Type B pancreatic cell (in vitro differentiated cells): ENCODE results near the gene HYAL1. TPM values are rescaled to one million over a fixed set of nuclear protein-coding genes. Genes with fewer than 3 reads are reported as not detected.

Source experiments
- DNase-seq: peaks from one replicate; pipeline ENCODE4 v3.0.0; 2021; ENCODE audit warnings: mixed read lengths; ENCODE audit not compliant: unreplicated experiment; ENCODE audit errors: extremely low spot score
- H3K27ac Mint-ChIP-seq: 2 replicates; pipeline ENCODE4 v1.8.0; 2021; ENCODE audit warnings: mild to moderate bottlenecking, mixed read lengths
- H3K27me3 Mint-ChIP-seq: 2 replicates; pipeline ENCODE4 v1.8.0; 2021; ENCODE audit warnings: mixed read lengths
- H3K36me3 Mint-ChIP-seq: 2 replicates; pipeline ENCODE4 v1.8.0; 2021; ENCODE audit warnings: mixed read lengths
- H3K4me1 Mint-ChIP-seq: one replicate; pipeline ENCODE4 v1.8.0; 2021; ENCODE audit warnings: mixed read lengths; ENCODE audit not compliant: unreplicated experiment
- H3K4me3 Mint-ChIP-seq: 2 replicates; pipeline ENCODE4 v1.8.0; 2021; ENCODE audit warnings: mild to moderate bottlenecking, mixed read lengths
- H3K9me3 Mint-ChIP-seq: 2 replicates; pipeline ENCODE4 v1.8.0; 2021; ENCODE audit warnings: mixed read lengths
- total RNA-seq: library from RNA; stranded (reverse); gene quantifications from 2 replicates; pipeline ENCODE4 v1.2.1, GENCODE V29; 2021; ENCODE audit warnings: low replicate concordance
- TF ChIP-seq, protein P1 (sequence below): fragments of 200-600 bp; sonication (generic); conservative IDR thresholded peaks from 2 replicates; pipeline ENCODE4 v1.5.0; 2021; ENCODE audit warnings: antibody characterized with exemption, mild to moderate bottlenecking

Gene HYAL1
- total RNA-seq, 1 donor from 2014 or later = 3.7 TPM

DNA sequence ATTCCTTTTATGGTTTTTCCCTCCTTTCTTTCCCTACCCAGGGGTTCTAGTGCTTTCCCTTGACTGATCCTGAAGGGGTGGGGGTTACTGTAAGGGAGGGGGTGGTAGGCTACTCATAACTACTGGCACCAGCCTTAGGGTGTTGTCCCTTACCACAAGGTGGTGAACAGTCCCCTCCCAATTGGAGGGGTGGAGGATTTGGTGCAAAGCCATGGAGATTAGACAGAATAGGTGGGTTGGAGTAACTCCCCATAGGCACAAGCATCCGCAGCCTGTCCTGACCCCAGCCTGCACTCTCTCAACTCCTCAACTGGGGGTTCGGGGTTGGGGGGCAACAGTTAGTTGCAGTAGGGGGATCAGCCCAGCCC, 21.7 kb upstream of the HYAL1 start:
- TF ChIP-seq, protein P1, sequence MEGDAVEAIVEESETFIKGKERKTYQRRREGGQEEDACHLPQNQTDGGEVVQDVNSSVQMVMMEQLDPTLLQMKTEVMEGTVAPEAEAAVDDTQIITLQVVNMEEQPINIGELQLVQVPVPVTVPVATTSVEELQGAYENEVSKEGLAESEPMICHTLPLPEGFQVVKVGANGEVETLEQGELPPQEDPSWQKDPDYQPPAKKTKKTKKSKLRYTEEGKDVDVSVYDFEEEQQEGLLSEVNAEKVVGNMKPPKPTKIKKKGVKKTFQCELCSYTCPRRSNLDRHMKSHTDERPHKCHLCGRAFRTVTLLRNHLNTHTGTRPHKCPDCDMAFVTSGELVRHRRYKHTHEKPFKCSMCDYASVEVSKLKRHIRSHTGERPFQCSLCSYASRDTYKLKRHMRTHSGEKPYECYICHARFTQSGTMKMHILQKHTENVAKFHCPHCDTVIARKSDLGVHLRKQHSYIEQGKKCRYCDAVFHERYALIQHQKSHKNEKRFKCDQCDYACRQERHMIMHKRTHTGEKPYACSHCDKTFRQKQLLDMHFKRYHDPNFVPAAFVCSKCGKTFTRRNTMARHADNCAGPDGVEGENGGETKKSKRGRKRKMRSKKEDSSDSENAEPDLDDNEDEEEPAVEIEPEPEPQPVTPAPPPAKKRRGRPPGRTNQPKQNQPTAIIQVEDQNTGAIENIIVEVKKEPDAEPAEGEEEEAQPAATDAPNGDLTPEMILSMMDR = no peak
- Mint-ChIP-seq H3K9me3 (no peaks in the 10 kb centered on the region), H3K27me3 (no peaks in the 10 kb centered on the region), H3K4me1 (peaks cover 19% of the 10 kb centered on the region), H3K4me3 (peak overlapping the region; percentile 75), H3K36me3 (peaks cover 4% of the 10 kb centered on the region), H3K27ac (peak overlapping the region; percentile 86)
- no peak for DNase-seq

DNA sequence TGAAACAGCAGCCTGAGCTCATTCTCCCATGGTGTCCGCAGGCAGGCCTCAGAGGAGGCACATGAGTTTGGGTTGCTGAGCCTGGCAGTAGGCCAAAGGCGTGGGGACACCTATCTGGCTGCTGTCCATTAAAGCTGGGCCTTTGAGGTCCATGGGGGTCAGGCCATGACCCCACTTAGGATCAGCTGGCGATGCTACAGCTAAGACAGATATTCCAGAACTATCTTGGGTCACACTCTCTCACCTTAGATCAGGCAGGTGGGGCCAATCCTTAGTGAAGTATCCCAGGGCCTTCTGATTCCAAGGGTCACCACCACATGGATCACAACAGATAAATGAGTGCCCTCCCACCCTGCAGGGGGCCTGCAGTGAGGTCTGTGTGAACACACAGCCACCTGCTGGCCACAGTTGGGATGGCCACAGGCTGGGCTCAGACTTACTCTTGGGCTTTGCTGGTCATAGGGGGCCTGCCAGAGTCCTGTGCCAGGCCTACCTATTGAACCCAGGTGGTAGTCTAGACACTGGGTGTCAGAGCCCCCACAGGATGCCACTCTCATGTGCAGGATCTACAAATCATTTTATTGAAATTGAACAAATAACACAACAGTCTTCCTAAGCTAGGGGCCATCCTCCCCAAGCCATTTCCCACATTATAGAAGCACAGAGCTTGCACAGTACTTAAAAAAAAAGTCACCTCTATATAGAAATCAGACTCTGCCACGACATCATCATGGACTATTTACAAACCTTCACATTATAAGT, 21.2 kb upstream of the HYAL1 start:
- Mint-ChIP-seq H3K36me3 (peaks cover 4% of the 10 kb centered on the region), H3K4me3 (peak overlapping the region; percentile 75), H3K27me3 (no peaks in the 10 kb centered on the region), H3K27ac (peak overlapping the region; percentile 86), H3K9me3 (no peaks in the 10 kb centered on the region), H3K4me1 (peaks cover 22% of the 10 kb centered on the region)
- no peak for DNase-seq
- TF ChIP-seq, protein P1 = peak; percentile 86

DNA sequence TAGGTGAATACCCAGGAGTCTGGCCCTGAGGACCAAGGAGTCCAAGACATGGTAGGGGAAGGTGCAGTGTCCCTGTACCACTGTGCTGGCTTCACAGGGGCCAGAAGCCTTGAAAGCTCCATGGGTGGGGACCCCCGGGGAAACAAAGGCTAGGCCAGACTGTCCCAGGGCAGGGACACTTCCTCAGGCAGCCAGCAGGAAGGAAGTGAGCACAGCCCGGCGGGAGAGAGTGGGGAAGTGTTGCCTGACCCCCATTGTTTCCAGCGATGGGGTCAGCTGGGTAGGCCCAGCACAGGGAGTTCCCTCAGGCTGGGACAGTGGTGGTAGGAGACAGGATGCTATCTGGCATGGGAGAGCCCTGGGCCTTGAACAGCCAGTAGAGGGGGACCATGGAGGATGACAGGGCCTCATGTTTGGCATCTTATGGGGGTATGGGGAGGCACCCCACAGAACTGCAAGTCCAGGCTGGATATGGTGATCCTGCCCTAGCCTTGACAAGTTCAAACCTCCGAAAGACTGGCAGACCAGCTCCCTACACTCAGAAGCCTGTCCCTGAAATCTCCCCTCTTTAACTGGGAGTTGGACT, 20.3 kb upstream of the HYAL1 start:
- DNase-seq = no peak
- H3K27ac Mint-ChIP-seq = peak overlapping the region; percentile 67
- peaks cover 4% of the 10 kb centered on the region for H3K36me3 Mint-ChIP-seq
- TF ChIP-seq, protein P1 = peak; percentile 29
- H3K27me3 Mint-ChIP-seq = no peaks in the 10 kb centered on the region
- H3K9me3 Mint-ChIP-seq = no peaks in the 10 kb centered on the region
- H3K4me3 Mint-ChIP-seq = no peak overlapping the region
- H3K4me1 Mint-ChIP-seq = peaks cover 25% of the 10 kb centered on the region

DNA sequence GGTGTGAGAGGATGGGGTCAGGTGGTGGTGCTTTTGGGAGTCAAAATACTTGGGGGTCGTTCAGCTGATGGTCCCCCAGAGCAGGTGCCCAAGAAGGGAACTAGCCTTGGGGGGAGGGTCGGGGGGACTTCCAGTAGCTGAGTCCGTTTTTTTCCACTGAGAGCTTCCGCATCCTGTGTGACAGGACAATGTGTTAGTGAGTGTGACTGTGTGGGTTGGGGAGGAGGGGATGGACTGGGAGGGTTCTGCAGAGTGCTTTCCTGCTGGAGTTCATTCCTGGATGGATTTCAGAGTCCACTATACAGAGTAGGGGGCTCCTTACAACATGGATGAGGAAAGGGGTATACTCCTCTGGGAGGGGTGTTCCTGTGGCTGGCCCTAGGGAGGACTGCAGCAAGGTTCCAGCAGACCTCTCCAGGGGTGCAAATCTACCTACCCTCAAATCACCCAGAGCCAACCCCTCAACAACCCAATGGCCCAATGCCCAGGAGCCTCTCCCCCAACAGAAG, 19.8 kb upstream of the HYAL1 start:
- Mint-ChIP-seq H3K27me3 (no peaks in the 10 kb centered on the region), H3K4me1 (peaks cover 25% of the 10 kb centered on the region), H3K36me3 (peaks cover 7% of the 10 kb centered on the region), H3K27ac (peak overlapping the region; percentile 67), H3K9me3 (no peaks in the 10 kb centered on the region), H3K4me3 (peak overlapping the region; percentile 89)
- TF ChIP-seq, protein P1 = no peak
- no peak for DNase-seq

DNA sequence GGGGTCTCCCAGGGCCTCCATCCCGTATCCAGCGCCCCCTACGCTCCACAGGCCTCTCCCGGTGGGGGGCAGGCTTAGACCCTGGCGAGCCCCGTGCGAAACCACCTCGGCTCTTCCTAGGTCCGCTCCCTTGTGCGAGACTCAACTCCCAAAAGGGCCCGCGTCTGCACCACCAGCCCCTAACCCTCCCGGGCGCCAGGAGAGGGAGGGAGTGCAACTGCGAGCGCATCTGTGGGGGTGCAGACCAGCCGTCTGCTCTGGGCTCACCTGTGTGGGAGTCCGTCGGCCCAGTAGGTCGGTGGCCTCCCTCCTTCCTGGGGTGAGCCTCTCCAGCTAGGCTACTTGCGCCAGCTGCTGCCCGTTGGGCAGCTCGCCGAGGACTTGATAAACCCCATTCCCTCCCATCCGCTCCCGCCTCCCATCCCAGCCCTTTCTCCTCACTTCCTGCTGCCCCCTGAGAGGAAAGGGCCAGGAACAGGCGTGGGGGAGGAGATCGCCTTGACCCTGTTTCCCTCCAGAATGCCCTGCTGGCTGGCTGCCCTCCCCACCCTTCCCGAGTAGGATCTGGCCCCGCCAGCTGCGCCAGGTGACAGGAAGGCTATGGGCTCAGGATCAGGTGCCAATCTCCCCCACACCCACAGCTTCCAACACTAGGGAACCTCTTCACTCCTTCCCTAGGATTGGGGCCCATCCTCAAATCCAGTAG, 19.2 kb upstream of the HYAL1 start, which contains the start of gene HYAL2:
Gene HYAL2 (minus strand): TSS at position 360 of the 706 bp plus-strand sequence. CDS start 2,256 bp downstream, outside the sequence.
- H3K27me3 Mint-ChIP-seq = no peaks in the 10 kb centered on the region
- H3K27ac Mint-ChIP-seq = peak within 1 kb of the TSS; percentile 95
- TF ChIP-seq, protein P1 = no peak
- DNase-seq = no peak
- H3K4me3 Mint-ChIP-seq = peak within 1 kb of the TSS; percentile 89
- H3K4me1 Mint-ChIP-seq = peaks cover 25% of the 10 kb centered on the region
- peaks cover 7% of the 10 kb centered on the region for H3K36me3 Mint-ChIP-seq
- H3K9me3 Mint-ChIP-seq = no peaks in the 10 kb centered on the region
